HUES64 (cell line): ENCODE measurements around the gene CNOT6.
"Not testable (repeated sequence)": the region's sequence is repeated elsewhere in the genome, so short reads cannot be mapped to it uniquely, and the experiment has no call there.

Experiments used
- H3K27ac ChIP-seq: 2 replicates; pipeline ENCODE4 v1.7.0; 2013; ENCODE audit warnings: low read depth, low read length, inconsistent platforms
- H3K27me3 ChIP-seq: 2 replicates; pipeline ENCODE4 v1.6.1; 2013; ENCODE audit warnings: mild to moderate bottlenecking, low read length; ENCODE audit not compliant: insufficient read depth
- H3K36me3 ChIP-seq: 2 replicates; pipeline ENCODE4 v1.6.1; 2013; ENCODE audit warnings: mild to moderate bottlenecking, low read length; ENCODE audit not compliant: insufficient read depth
- H3K4me1 ChIP-seq: 2 replicates; pipeline ENCODE4 v1.6.1; 2013; ENCODE audit warnings: mild to moderate bottlenecking, low read length, moderate library complexity; ENCODE audit not compliant: insufficient read depth
- H3K4me3 ChIP-seq: 2 replicates; pipeline ENCODE4 v1.5.1; 2013; ENCODE audit warnings: mild to moderate bottlenecking, low read length, moderate library complexity
- H3K9ac ChIP-seq: 2 replicates; pipeline ENCODE4 v1.6.1; 2013; ENCODE audit warnings: mild to moderate bottlenecking, low read depth, low read length
- H3K9me3 ChIP-seq: 2 replicates; pipeline ENCODE4 v1.6.1; 2013; ENCODE audit warnings: low read depth, low read length; ENCODE audit not compliant: insufficient read depth
- WGBS: fragments of 150-250, 120-280 bp; methylation state at CpG from one replicate; pipeline ENCODE4 v1.1.7; 2013; ENCODE audit warnings: missing lambda C conversion rate; 5-methylcytosine and 5-hydroxymethylcytosine counted together

The CNOT6 gene

GRCh38 chr5:180472269-180472668 lies 21.9 kb upstream of the CNOT6 start:
- no peaks in the 10 kb centered on the region for H3K9me3 ChIP-seq
- no peak overlapping the region for H3K27ac ChIP-seq
- H3K27me3 ChIP-seq = no peaks in the 10 kb centered on the region
- H3K36me3 ChIP-seq = no peaks in the 10 kb centered on the region
- WGBS = 96% methylated on average over 4 of the region's 4 CpGs
- H3K4me3 ChIP-seq = no peak overlapping the region
- no peak overlapping the region for H3K9ac ChIP-seq
- H3K4me1 ChIP-seq = no peaks in the 10 kb centered on the region

- not testable (repeated sequence) for H3K9me3 ChIP-seq, H3K27ac ChIP-seq
- 90% methylated on average over 8 of the region's 8 CpGs for WGBS
These were observed 20.8 kb upstream of the CNOT6 start for GRCh38 chr5:180473386-180473785.

GRCh38 chr5:180474569-180474968 lies 19.6 kb upstream of the CNOT6 start:
- WGBS = 92% methylated on average over 11 of the region's 11 CpGs

More at GRCh38 chr5:180473386-180473785, 20.8 kb upstream of the CNOT6 start:
- H3K27me3 ChIP-seq, H3K4me1 ChIP-seq, H3K9ac ChIP-seq, H3K36me3 ChIP-seq, H3K4me3 ChIP-seq: not testable (repeated sequence)

GRCh38 chr5:180475969-180476524 lies 18.1 kb upstream of the CNOT6 start:
- H3K4me3 ChIP-seq, H3K9me3 ChIP-seq, H3K36me3 ChIP-seq, H3K9ac ChIP-seq, H3K4me1 ChIP-seq, H3K27ac ChIP-seq, H3K27me3 ChIP-seq: not testable (repeated sequence)
- 95% methylated on average over 19 of the region's 20 CpGs for WGBS

More at GRCh38 chr5:180474569-180474968, 19.6 kb upstream of the CNOT6 start:
- Histone ChIP-seq H3K27ac (no peak overlapping the region), H3K36me3 (no peaks in the 10 kb centered on the region), H3K9me3 (no peaks in the 10 kb centered on the region), H3K4me1 (no peaks in the 10 kb centered on the region), H3K27me3 (no peaks in the 10 kb centered on the region), H3K9ac (no peak overlapping the region), H3K4me3 (no peak overlapping the region)

GRCh38 chr5:180484813-180485212 lies 9.4 kb upstream of the CNOT6 start:
- H3K27me3 ChIP-seq = no peaks in the 10 kb centered on the region
- H3K9me3 ChIP-seq = no peaks in the 10 kb centered on the region
- H3K9ac ChIP-seq = no peak overlapping the region
- 87% methylated on average over 7 of the region's 7 CpGs for WGBS
- H3K27ac ChIP-seq = no peak overlapping the region
- no peaks in the 10 kb centered on the region for H3K4me1 ChIP-seq
- no peaks in the 10 kb centered on the region for H3K36me3 ChIP-seq
- no peak overlapping the region for H3K4me3 ChIP-seq

- WGBS = 95% methylated on average over 9 of the region's 9 CpGs
- Histone ChIP-seq H3K27ac (no peak overlapping the region), H3K9ac (no peak overlapping the region), H3K4me1 (peaks cover 2% of the 10 kb centered on the region; the same call in 1 of the 2 replicates), H3K9me3 (no peaks in the 10 kb centered on the region), H3K27me3 (no peaks in the 10 kb centered on the region), H3K36me3 (no peaks in the 10 kb centered on the region), H3K4me3 (no peak overlapping the region)
These were observed 7.5 kb upstream of the CNOT6 start for GRCh38 chr5:180486636-180487149.

GRCh38 chr5:180487556-180487955 lies 6.6 kb upstream of the CNOT6 start:
- Histone ChIP-seq H3K4me3 (no peak overlapping the region), H3K9me3 (no peaks in the 10 kb centered on the region), H3K27ac (no peak overlapping the region), H3K4me1 (peaks cover 2% of the 10 kb centered on the region; the same call in 1 of the 2 replicates), H3K9ac (no peak overlapping the region), H3K27me3 (no peaks in the 10 kb centered on the region), H3K36me3 (no peaks in the 10 kb centered on the region)
- 95% methylated on average over 5 of the region's 5 CpGs for WGBS

- H3K27me3 ChIP-seq = no peaks in the 10 kb centered on the region
- H3K9me3 ChIP-seq = no peaks in the 10 kb centered on the region
- H3K9ac ChIP-seq = no peak overlapping the region
- H3K4me3 ChIP-seq = no peak overlapping the region
- peaks cover 13% of the 10 kb centered on the region for H3K4me1 ChIP-seq
- peaks cover 7% of the 10 kb centered on the region for H3K36me3 ChIP-seq
- H3K27ac ChIP-seq = no peak overlapping the region
- WGBS = 50% methylated on average over 7 of the region's 7 CpGs
These were observed 2.7 kb upstream of the CNOT6 start for GRCh38 chr5:180491496-180491895.

GRCh38 chr5:180492226-180492903 lies 1.8 kb upstream of the CNOT6 start:
- Histone ChIP-seq H3K36me3 (peaks cover 13% of the 10 kb centered on the region), H3K4me3 (no peak overlapping the region), H3K9me3 (no peaks in the 10 kb centered on the region), H3K27me3 (no peaks in the 10 kb centered on the region), H3K27ac (no peak overlapping the region), H3K4me1 (peaks cover 13% of the 10 kb centered on the region), H3K9ac (no peak overlapping the region)
- 95% methylated on average over 11 of the region's 11 CpGs for WGBS

- Histone ChIP-seq H3K4me1 (peaks cover 13% of the 10 kb centered on the region), H3K27me3 (no peaks in the 10 kb centered on the region), H3K36me3 (peaks cover 31% of the 10 kb centered on the region), H3K4me3 (peak overlapping the region; percentile 90), H3K9me3 (no peaks in the 10 kb centered on the region), H3K27ac (peak overlapping the region; percentile 96), H3K9ac (peak overlapping the region; percentile 99)
- under 1% methylated on average over 92 of the region's 92 CpGs for WGBS
These were observed 467 bp downstream of the CNOT6 start for GRCh38 chr5:180494510-180495181.

GRCh38 chr5:180495292-180495691 lies 1.1 kb downstream of the CNOT6 start:
- H3K4me1 ChIP-seq = peaks cover 13% of the 10 kb centered on the region
- no peaks in the 10 kb centered on the region for H3K9me3 ChIP-seq
- H3K36me3 ChIP-seq = peaks cover 36% of the 10 kb centered on the region
- WGBS = 20% methylated on average over 7 of the region's 7 CpGs
- peak overlapping the region; percentile 99 for H3K9ac ChIP-seq
- peak overlapping the region; percentile 90 for H3K4me3 ChIP-seq
- peak overlapping the region; percentile 96; the same call in 1 of the 2 replicates for H3K27ac ChIP-seq
- H3K27me3 ChIP-seq = no peaks in the 10 kb centered on the region
